GM19438 (cell line): ENCODE results near the gene DHFR2.
"Not testable (repeated sequence)": the region's sequence is repeated elsewhere in the genome, so short reads cannot be mapped to it uniquely, and the experiment has no call there.

Experiments used
- ATAC-seq: cut with Tn5 transposase; IDR thresholded peaks from one replicate; pipeline ENCODE4 v1.9.1; 2021; ENCODE audit warnings: low read depth; ENCODE audit not compliant: unreplicated experiment

The DHFR2 gene

GRCh38 chr3:94062513-94063404, at the start of gene DHFR2, which contains the start of gene NSUN3:
DHFR2 (minus strand) TSS chr3:94062916; CDS start chr3:94061511, 1,405 bp downstream.
NSUN3 (plus strand) TSS chr3:94063061; CDS start chr3:94063127, 66 bp downstream.
- peak; percentile 95 for ATAC-seq

- no peak for ATAC-seq
These were observed 48.1 kb upstream of the DHFR2 start for GRCh38 chr3:94110854-94111253.

GRCh38 chr3:94110232-94110631, 47.5 kb upstream of the DHFR2 start:
- ATAC-seq: not testable (repeated sequence)

GRCh38 chr3:94106268-94106667, 43.6 kb upstream of the DHFR2 start:
- ATAC-seq: no peak

GRCh38 chr3:94101860-94102259, 39.1 kb upstream of the DHFR2 start:
- no peak for ATAC-seq

GRCh38 chr3:94099311-94099710, 36.6 kb upstream of the DHFR2 start:
- ATAC-seq: no peak

- no peak for ATAC-seq
These were observed 35.7 kb upstream of the DHFR2 start for GRCh38 chr3:94098452-94098851.

- no peak for ATAC-seq
These were observed 32.4 kb upstream of the DHFR2 start for GRCh38 chr3:94095111-94095510.

GRCh38 chr3:94093151-94093550, 30.4 kb upstream of the DHFR2 start:
- ATAC-seq: no peak

- no peak for ATAC-seq
These were observed 29.4 kb upstream of the DHFR2 start for GRCh38 chr3:94092086-94092485.

GRCh38 chr3:94089126-94089525, 26.4 kb upstream of the DHFR2 start:
- ATAC-seq: no peak

GRCh38 chr3:94083261-94083660, 20.5 kb upstream of the DHFR2 start:
- no peak for ATAC-seq

GRCh38 chr3:94082391-94082937, 19.7 kb upstream of the DHFR2 start:
- no peak for ATAC-seq

GRCh38 chr3:94081884-94082283, 19.2 kb upstream of the DHFR2 start:
- ATAC-seq: no peak

GRCh38 chr3:94080552-94080951, 17.8 kb upstream of the DHFR2 start:
- not testable (repeated sequence) for ATAC-seq

GRCh38 chr3:94076055-94076454, 13.3 kb upstream of the DHFR2 start:
- ATAC-seq: no peak

- peak; percentile 72 for ATAC-seq
These were observed 9.1 kb upstream of the DHFR2 start for GRCh38 chr3:94071713-94072284.

- ATAC-seq: no peak
These were observed 7.7 kb upstream of the DHFR2 start for GRCh38 chr3:94070341-94070911.

- ATAC-seq: no peak
These were observed 6.6 kb upstream of the DHFR2 start for GRCh38 chr3:94069194-94069813.

- no peak for ATAC-seq
These were observed 4.1 kb upstream of the DHFR2 start for GRCh38 chr3:94066506-94067500.
